Esophagus (tissue), 2 donors: ENCODE results near the gene SSUH2. TPM values are rescaled to one million over a fixed set of nuclear protein-coding genes. Genes with fewer than 3 reads are reported as not detected.

Experiments
- H3K27ac ChIP-seq, 2 donors: one replicate each; pipeline ENCODE4 v1.5.1; 2013; ENCODE audit warnings: low read depth in 2 of 2, mild to moderate bottlenecking in 2 of 2, inconsistent platforms in 1 of 2, low read length in 1 of 2, moderate library complexity in 1 of 2
- H3K27me3 ChIP-seq, 2 donors: one replicate each; pipeline ENCODE4 v1.6.1; 2013; ENCODE audit warnings: low read length in 2 of 2, control low read depth in 1 of 2, mild to moderate bottlenecking in 1 of 2; ENCODE audit not compliant: insufficient read depth in 2 of 2, control insufficient read depth in 1 of 2
- H3K36me3 ChIP-seq, 2 donors: one replicate each; pipeline ENCODE4 v1.6.1; 2013; ENCODE audit warnings: low read length in 1 of 2; ENCODE audit not compliant: control insufficient read depth in 2 of 2, insufficient read depth in 2 of 2
- H3K4me1 ChIP-seq, 2 donors: one replicate each; pipeline ENCODE4 v1.6.1; 2013; ENCODE audit warnings: low read length in 1 of 2; ENCODE audit not compliant: control insufficient read depth in 2 of 2, insufficient read depth in 2 of 2
- H3K4me3 ChIP-seq, 2 donors: one replicate each; pipeline ENCODE4 v1.5.1; 2013; ENCODE audit warnings: low read length in 2 of 2, mild to moderate bottlenecking in 2 of 2, low read depth in 1 of 2, moderate library complexity in 1 of 2
- H3K9me3 ChIP-seq, 2 donors: one replicate each; pipeline ENCODE4 v1.6.1; 2013; ENCODE audit warnings: mild to moderate bottlenecking in 2 of 2, low read depth in 1 of 2, low read length in 1 of 2, moderate library complexity in 1 of 2; ENCODE audit not compliant: control insufficient read depth in 2 of 2, insufficient read depth in 1 of 2
- WGBS, 2 donors: extraction: QIAGEN DNeasy Blood & Tissue Kit; methylation state at CpG; one replicate each; pipeline ENCODE4 v1.1.7; 2013; 5-methylcytosine and 5-hydroxymethylcytosine counted together
- polyA plus RNA-seq, 2 donors: library from polyadenylated mRNA; stranded (reverse); fragments of 200-250 nt; gene quantifications; one replicate each; pipeline ENCODE4 v1.2.3, GENCODE V29; 2013
- donor health status: healthy with polysubstance abuse.
- donor health status: Bipolar disorder and iron deficiency.

Gene SSUH2
- polyA plus RNA-seq, 2 donors = 0.22 to 0.51 TPM

DNA sequence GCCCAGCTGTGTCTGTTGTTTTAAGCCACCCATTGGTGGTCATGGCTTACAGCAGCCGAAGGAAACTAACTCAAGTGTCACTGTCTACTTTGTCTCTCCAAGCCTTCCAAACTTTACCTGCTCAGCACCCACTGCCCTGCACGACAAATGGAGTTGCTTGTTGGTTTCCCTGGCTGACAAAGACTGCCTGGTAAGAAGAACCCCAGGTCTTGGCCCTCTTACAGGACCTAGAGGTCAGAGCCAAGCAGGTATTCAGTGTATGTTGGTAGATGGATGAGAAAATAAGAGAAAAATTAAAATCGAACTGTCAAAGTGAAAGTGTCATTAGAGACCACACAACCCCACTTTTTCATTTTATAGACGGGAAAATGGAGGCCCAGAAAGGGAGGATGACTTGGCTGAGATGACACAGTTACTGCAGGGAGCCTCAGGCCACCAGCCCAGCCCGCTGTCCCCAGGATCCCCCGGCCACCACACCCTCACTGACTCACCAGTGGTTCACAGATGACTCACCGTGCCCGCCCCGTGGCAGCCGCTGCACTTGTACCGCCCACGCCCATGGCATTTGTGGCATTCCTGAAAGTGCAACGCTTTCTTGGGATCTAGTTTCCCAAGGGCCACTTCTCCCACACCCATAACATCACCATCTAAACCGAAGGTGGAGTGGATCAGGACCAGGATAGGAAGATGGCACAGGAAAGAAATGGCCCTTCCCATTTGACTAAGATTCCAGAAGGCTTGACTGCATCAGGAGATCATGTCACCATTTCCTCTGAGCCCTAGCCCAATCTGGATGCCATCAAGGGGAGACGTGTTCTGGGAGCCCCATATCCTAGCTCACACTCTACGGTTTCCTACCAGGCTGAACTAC is 15.2 kb downstream of the SSUH2 start:
- Histone ChIP-seq H3K4me1 (peaks cover 0 to 7% of the 10 kb centered on the region in 2 donors), H3K4me3 (no peak overlapping the region), H3K9me3 (no peaks in the 10 kb centered on the region), H3K27me3 (no peaks in the 10 kb centered on the region), H3K27ac (peak overlapping the region; percentile 32 to 77), H3K36me3 (no peaks in the 10 kb centered on the region)
- 42 to 50% methylated on average over 16 of the region's 16 CpGs for WGBS, 2 donors

DNA sequence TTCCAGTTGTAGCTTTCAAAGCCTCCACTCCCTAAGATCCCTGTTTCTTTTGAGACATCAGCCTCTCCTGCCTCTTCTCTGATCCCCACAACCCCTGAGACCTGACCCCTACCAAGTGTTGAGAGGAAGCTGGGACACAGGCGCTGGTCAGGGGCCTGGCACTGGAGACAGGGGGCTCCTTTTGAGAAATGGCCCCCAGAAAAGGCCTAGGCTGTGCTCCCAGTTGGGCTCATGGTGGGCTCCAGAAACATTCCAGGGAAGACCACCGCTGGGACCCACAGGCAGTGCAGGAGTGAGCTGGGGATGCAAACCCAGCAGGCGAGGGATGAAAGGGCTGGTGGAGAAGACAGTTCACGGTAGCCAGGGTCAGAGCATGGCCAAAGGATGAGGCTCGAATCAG is 16.6 kb downstream of the SSUH2 start:
- Histone ChIP-seq H3K4me1 (peaks cover 0 to 10% of the 10 kb centered on the region in 2 donors), H3K27ac (no peak overlapping the region), H3K9me3 (no peaks in the 10 kb centered on the region), H3K27me3 (no peaks in the 10 kb centered on the region), H3K36me3 (no peaks in the 10 kb centered on the region), H3K4me3 (no peak overlapping the region)
- 91 to 95% methylated on average over 5 of the region's 5 CpGs for WGBS, 2 donors

DNA sequence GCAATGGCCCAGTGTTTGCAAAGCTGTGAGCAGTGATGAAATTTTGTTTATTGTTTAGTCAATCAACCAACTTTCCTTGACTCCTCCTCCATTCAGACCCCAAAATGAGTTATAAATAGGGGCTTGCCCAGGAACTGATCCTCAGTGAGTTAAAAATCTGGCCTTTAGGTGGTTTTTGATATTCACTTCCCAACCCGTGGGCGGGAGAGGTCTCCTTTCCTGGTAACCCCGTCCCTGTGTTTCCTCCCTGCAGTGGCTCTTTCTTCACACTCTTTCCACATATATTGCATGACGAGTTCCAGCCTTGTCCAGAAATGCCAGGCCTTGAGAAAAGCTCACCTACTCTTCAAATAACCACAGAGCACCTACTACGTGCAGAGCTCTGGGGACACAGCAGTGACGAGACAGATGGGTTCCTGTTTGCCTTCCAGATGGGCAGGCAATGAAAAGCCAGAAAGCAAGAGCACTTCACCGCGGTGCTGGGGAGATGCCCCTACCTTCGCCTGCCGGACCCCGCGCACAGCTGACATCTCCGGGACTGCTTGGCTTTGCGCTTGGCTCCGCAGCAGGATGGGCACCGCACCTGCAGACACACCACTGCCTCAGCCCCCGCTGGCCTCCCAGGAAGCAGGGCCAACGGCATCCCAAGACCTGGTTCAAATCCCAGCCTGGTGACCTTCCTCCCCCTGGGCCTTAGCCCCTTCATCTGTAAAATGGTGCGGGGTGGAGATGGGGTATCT is 17.2 kb downstream of the SSUH2 start:
- H3K27me3 ChIP-seq = no peaks in the 10 kb centered on the region
- no peaks in the 10 kb centered on the region for H3K36me3 ChIP-seq
- WGBS, 2 donors = 91 to 93% methylated on average over 19 of the region's 19 CpGs
- no peak overlapping the region for H3K4me3 ChIP-seq
- no peak overlapping the region for H3K27ac ChIP-seq
- peaks cover 0 to 10% of the 10 kb centered on the region in 2 donors for H3K4me1 ChIP-seq
- no peaks in the 10 kb centered on the region for H3K9me3 ChIP-seq

DNA sequence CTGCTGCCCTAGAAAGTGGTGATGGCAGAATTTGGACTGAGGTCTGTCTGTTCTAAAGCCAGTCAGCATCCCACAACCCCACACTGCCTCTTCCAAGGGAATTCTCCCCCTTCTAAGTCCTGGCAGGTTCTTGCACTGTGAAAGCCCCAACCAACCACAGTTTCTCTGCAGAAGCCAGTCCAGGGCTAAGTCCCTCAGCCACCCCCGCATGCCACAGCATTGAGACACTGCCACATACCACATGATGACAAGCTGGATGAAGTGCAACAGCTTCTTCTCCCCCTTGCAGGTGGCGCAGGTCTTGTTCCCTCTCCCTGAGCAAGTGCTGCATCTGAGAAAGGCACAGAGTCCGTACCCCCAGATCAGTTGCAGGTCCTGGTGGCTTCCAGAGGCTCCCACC is 18.6 kb downstream of the SSUH2 start:
- no peaks in the 10 kb centered on the region for H3K27me3 ChIP-seq
- H3K4me1 ChIP-seq = peaks cover 0 to 10% of the 10 kb centered on the region in 2 donors
- no peak overlapping the region for H3K4me3 ChIP-seq
- 81 to 93% methylated on average over 3 of the region's 3 CpGs for WGBS, 2 donors
- H3K36me3 ChIP-seq = no peaks in the 10 kb centered on the region
- no peaks in the 10 kb centered on the region for H3K9me3 ChIP-seq
- no peak overlapping the region for H3K27ac ChIP-seq

DNA sequence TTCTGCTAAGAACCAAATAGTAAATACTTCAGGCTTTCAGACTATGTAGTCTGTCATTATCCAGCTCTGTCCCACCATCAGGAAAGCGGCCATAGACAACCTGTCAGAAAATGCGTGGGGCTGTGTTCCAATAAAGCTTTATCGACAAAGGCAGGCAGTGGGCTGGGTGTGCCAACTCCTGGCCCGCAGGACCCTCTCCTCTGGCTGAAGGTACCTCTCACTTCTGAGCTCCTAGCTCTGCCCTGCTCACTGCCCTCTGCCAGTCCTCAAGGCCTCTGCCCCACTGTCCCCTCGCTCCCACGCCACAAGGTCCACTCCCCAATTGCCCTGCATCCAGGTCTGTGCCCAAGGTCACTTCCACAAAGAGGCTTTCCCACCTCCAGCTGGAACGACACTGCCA is 20.0 kb downstream of the SSUH2 start:
- Histone ChIP-seq H3K27me3 (no peaks in the 10 kb centered on the region), H3K36me3 (no peaks in the 10 kb centered on the region), H3K9me3 (no peaks in the 10 kb centered on the region), H3K4me1 (peaks cover 0 to 11% of the 10 kb centered on the region in 2 donors), H3K27ac (no peak overlapping the region), H3K4me3 (no peak overlapping the region)
- WGBS, 2 donors = 95 to 96% methylated on average over 7 of the region's 7 CpGs

DNA sequence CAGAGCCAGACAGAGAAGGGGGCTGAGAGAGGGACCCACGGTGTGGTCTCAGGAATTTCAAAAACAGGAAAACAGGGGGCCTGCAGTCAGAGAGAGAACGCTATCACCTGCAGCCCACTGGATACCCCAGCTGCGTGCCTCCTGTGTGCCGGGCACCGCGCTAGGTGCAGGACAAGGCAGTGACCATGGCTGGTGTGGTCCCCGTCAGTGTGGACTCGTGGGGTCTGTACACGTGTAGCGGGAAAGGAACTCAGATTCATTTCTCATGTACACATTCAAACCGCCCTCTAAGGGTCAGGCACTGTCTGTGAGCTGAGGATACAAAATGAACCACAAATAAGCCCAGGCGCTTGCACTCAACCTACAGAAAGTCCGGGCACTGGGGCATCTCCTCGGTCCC is 20.9 kb downstream of the SSUH2 start:
- WGBS, 2 donors = 84% methylated on average over 14 of the region's 14 CpGs

DNA sequence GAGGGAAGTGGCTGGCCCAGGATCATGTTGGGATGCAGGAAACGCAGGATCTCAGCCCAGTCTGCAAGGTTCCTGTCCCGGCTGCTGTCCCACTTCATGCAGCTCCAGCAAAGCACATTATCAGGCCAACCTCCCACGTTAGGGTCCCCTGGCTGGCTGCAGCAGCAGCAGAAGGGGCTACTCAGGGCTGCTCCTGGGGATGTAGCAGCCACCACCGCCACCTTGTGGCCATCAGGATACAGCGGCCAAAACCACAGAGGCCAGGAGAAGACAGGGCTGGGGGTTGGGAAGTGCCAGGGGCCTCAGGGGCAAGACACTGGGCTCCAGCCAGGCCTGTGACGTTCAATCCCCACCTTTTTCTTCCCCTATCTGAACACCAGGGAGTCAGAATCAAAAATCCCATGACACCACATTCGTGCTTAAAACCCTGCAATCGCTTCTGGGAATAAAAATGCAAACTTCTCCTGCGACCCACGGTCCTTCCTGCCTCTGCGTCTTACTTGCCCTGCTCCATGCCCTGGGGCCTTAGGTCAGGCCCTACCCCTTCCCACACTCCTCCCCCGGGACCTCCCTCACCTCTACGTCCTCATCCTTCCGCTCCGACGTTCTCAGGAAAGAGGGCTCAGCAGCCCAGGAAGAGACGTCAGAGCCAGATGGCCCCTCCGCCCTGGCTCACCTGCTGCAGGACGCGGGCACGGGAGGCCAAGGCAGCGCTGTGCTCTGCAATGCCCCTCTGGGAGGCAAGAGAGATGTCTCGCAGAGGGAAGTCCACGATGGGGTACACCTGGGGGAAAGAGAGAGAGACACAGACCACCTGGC is 21.5 kb downstream of the SSUH2 start:
- no peaks in the 10 kb centered on the region for H3K27me3 ChIP-seq
- no peaks in the 10 kb centered on the region for H3K36me3 ChIP-seq
- H3K4me3 ChIP-seq = peak overlapping the region in 1 of 2 donors; percentile 9
- WGBS, 2 donors = 27 to 35% methylated on average over 24 of the region's 24 CpGs
- peaks cover 0 to 2% of the 10 kb centered on the region in 2 donors for H3K9me3 ChIP-seq
- H3K27ac ChIP-seq = no peak overlapping the region
- peaks cover 0 to 10% of the 10 kb centered on the region in 2 donors for H3K4me1 ChIP-seq

More for the DNA sequence above, 20.9 kb downstream of the SSUH2 start:
- no peak overlapping the region for H3K27ac ChIP-seq
- no peaks in the 10 kb centered on the region for H3K36me3 ChIP-seq
- no peaks in the 10 kb centered on the region for H3K27me3 ChIP-seq
- H3K4me1 ChIP-seq = peaks cover 0 to 10% of the 10 kb centered on the region in 2 donors
- H3K4me3 ChIP-seq = no peak overlapping the region
- no peaks in the 10 kb centered on the region for H3K9me3 ChIP-seq

DNA sequence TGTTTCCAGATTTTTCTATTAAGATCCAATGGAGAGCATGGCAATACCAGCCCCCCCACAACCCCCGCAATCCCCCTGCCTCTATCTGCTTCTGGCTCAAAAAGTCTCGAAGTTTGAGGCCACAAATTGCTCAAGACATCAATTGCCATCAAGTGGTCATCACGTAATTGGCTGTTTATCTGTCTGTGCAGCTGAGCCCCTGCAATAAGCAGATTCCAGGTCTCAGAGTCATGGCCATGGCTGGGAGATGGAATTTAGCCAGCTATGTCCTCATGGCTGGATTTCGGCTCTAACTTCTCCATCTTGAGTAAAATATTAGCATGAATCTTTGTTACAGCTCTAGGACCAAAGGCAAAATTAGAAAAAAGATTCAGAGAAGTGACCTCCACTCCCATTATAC is 22.7 kb downstream of the SSUH2 start:
- no peaks in the 10 kb centered on the region for H3K27me3 ChIP-seq
- H3K27ac ChIP-seq = no peak overlapping the region
- H3K4me3 ChIP-seq = no peak overlapping the region
- H3K36me3 ChIP-seq = no peaks in the 10 kb centered on the region
- peaks cover 0 to 10% of the 10 kb centered on the region in 2 donors for H3K4me1 ChIP-seq
- peaks cover 0 to 2% of the 10 kb centered on the region in 2 donors for H3K9me3 ChIP-seq
- 75 to 82% methylated on average over 4 of the region's 4 CpGs for WGBS, 2 donors

DNA sequence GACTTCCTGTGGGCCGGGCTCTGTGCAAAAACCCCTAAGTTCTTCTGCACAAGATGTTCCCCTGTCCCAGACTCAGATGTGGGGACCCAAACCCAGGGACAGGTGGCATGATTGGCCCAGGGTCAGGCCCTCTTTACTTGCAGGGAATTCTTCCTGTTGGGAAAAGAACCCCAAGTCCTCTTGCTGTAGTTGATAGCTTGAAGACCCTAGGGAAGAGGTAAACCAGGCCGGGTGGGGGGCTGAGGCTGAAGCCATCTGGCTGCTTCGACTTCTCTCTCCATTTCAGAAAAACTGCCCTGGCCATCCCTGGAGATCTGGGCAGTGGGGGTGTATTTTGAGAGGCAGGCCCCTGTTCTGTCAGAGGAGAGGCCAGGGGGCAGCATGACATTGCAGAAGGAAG is 23.5 kb downstream of the SSUH2 start:
- H3K4me1 ChIP-seq = peaks cover 0 to 10% of the 10 kb centered on the region in 2 donors
- no peaks in the 10 kb centered on the region for H3K27me3 ChIP-seq
- WGBS, 2 donors = 76 to 87% methylated on average over 3 of the region's 3 CpGs
- peaks cover 0 to 2% of the 10 kb centered on the region in 2 donors for H3K9me3 ChIP-seq
- H3K4me3 ChIP-seq = no peak overlapping the region
- H3K36me3 ChIP-seq = no peaks in the 10 kb centered on the region
- H3K27ac ChIP-seq = no peak overlapping the region
